GM23338 (cell line): ENCODE data around the gene GID4. TPM values are rescaled to one million over a fixed set of nuclear protein-coding genes. Genes with fewer than 3 reads are reported as not detected.

Source experiments
- ATAC-seq: fragments of 200-7000 bp; cut with Tn5 transposase; 3 replicates; pipeline ENCODE4 v1.9.1; 2020
- DNase-seq: peaks from one replicate; pipeline ENCODE4 v3.0.0-alpha.2; 2015; ENCODE audit warnings: low spot score
- H2AFZ ChIP-seq: fragments of 200-600 bp; sonication (generic); 2 replicates; pipeline ENCODE4 v1.8.0; 2016; ENCODE audit warnings: antibody characterized with exemption, mild to moderate bottlenecking, moderate library complexity
- H3F3A ChIP-seq: fragments of 200-600 bp; sonication (generic); replicated peaks from 2 replicates; pipeline ENCODE4 v1.8.0; 2017; ENCODE audit warnings: antibody characterized with exemption, mixed run types, low read depth
- H3K27ac ChIP-seq: fragments of 200-600 bp; sonication (generic); 2 replicates; pipeline ENCODE4 v1.6.1; 2016; ENCODE audit warnings: low read depth
- H3K27me3 ChIP-seq: fragments of 200-600 bp; sonication (generic); 2 replicates; pipeline ENCODE4 v1.8.0; 2016; ENCODE audit warnings: mild to moderate bottlenecking, mixed run types, moderate library complexity; ENCODE audit not compliant: insufficient read depth
- H3K36me3 ChIP-seq: fragments of 200-600 bp; sonication (generic); 2 replicates; pipeline ENCODE4 v1.8.0; 2016; ENCODE audit warnings: mild to moderate bottlenecking; ENCODE audit not compliant: insufficient read depth
- H3K4me1 ChIP-seq: fragments of 200-600 bp; sonication (generic); 2 replicates; pipeline ENCODE4 v1.8.0; 2016; ENCODE audit warnings: mild to moderate bottlenecking, moderate library complexity; ENCODE audit not compliant: insufficient read depth
- H3K4me2 ChIP-seq: fragments of 200-600 bp; sonication (generic); 2 replicates; pipeline ENCODE4 v1.7.1; 2017; ENCODE audit warnings: mixed run types
- H3K4me3 ChIP-seq: fragments of 200-600 bp; sonication (generic); 2 replicates; pipeline ENCODE4 v1.6.1; 2016; ENCODE audit warnings: mixed run types
- H3K79me2 ChIP-seq: fragments of 200-600 bp; sonication (generic); replicated peaks from 2 replicates; pipeline ENCODE4 v1.8.0; 2017; ENCODE audit warnings: mild to moderate bottlenecking; ENCODE audit not compliant: insufficient read depth
- H3K9me2 ChIP-seq: fragments of 200-600 bp; sonication (generic); 2 replicates; pipeline ENCODE4 v1.8.0; 2017; ENCODE audit not compliant: insufficient read depth
- H4K20me1 ChIP-seq: fragments of 200-600 bp; sonication (generic); replicated peaks from 2 replicates; pipeline ENCODE4 v1.8.0; 2017; ENCODE audit warnings: mild to moderate bottlenecking; ENCODE audit not compliant: insufficient read depth
- H3K27ac Mint-ChIP-seq: 2 replicates; pipeline ENCODE4 v1.8.0; 2020; ENCODE audit warnings: inconsistent platforms, mild to moderate bottlenecking, moderate library complexity, mixed read lengths
- H3K27me3 Mint-ChIP-seq: 3 replicates; pipeline ENCODE4 v1.8.0; 2022; ENCODE audit warnings: low read depth, mild to moderate bottlenecking, moderate library complexity, mixed read lengths, inconsistent platforms; ENCODE audit not compliant: insufficient read depth, poor library complexity
- H3K36me3 Mint-ChIP-seq: 3 replicates; pipeline ENCODE4 v1.8.0; 2021; ENCODE audit warnings: low read depth, mild to moderate bottlenecking, inconsistent platforms, moderate library complexity, mixed read lengths
- H3K4me1 Mint-ChIP-seq: 3 replicates; pipeline ENCODE4 v1.8.0; 2020; ENCODE audit warnings: mild to moderate bottlenecking, inconsistent platforms, mixed read lengths
- H3K4me3 Mint-ChIP-seq: 3 replicates; pipeline ENCODE4 v1.8.0; 2021; ENCODE audit warnings: moderate library complexity, mild to moderate bottlenecking, inconsistent platforms, mixed read lengths
- H3K9me3 Mint-ChIP-seq: 3 replicates; pipeline ENCODE4 v1.8.0; 2020; ENCODE audit warnings: moderate library complexity, mild to moderate bottlenecking, inconsistent platforms, mixed read lengths
- CREB1 ChIP-seq: fragments of 250-450 bp; sonication (Bioruptor Pico); IDR thresholded peaks from 2 replicates; pipeline ENCODE4 v1.5.0; 2020; ENCODE audit warnings: low read depth, mild to moderate bottlenecking, moderate library complexity
- EZH2 ChIP-seq: fragments of 200-600 bp; sonication (generic); IDR thresholded peaks from one replicate; pipeline ENCODE4 v1.8.0; 2017; ENCODE audit warnings: antibody characterized with exemption, mild to moderate bottlenecking, low read depth; ENCODE audit not compliant: unreplicated experiment
- EZH2phosphoT487 ChIP-seq: fragments of 200-600 bp; sonication (generic); IDR thresholded peaks from one replicate; pipeline ENCODE4 v1.8.1; 2018; ENCODE audit warnings: antibody characterized with exemption; ENCODE audit not compliant: unreplicated experiment
- JUNB ChIP-seq: IDR thresholded peaks from one replicate; pipeline ENCODE4 v1.6.1; 2016; ENCODE audit warnings: antibody characterized with exemption; ENCODE audit not compliant: unreplicated experiment
- NANOG ChIP-seq: IDR thresholded peaks from 2 replicates; pipeline ENCODE4 v1.6.1; 2016; ENCODE audit warnings: antibody characterized with exemption, borderline replicate concordance
- POLR2AphosphoS5 ChIP-seq: IDR thresholded peaks from 2 replicates; pipeline ENCODE4 v1.6.1; 2016; ENCODE audit warnings: antibody characterized with exemption, low read depth
- STAT1 ChIP-seq: IDR thresholded peaks from one replicate; pipeline ENCODE4 v1.6.1; 2016; ENCODE audit warnings: antibody characterized with exemption; ENCODE audit not compliant: unreplicated experiment
- ZNF114 ChIP-seq: fragments of 250-450 bp; sonication (Bioruptor Pico); IDR thresholded peaks from 2 replicates; pipeline ENCODE4 v1.5.0; 2020; ENCODE audit warnings: mild to moderate bottlenecking, moderate library complexity
- ZNF331 ChIP-seq: fragments of 250-450 bp; sonication (Bioruptor Pico); IDR thresholded peaks from 2 replicates; pipeline ENCODE4 v1.5.0; 2020; ENCODE audit warnings: low read depth, mild to moderate bottlenecking, moderate library complexity
- polyA plus RNA-seq: library from polyadenylated mRNA; unstranded; fragments of >200 nt; fragmentation: Nextera tagmentation; extraction: Ambion mirVana; gene quantifications from 2 replicates; pipeline ENCODE4 v1.2.1, GENCODE V29; 2016
- total RNA-seq: library from RNA; depleted of rRNA; stranded (reverse); fragments of >200 nt; shearing (Covaris generic); gene quantifications from 2 replicates; pipeline ENCODE4 v1.2.3, GENCODE V29; 2014
- TF ChIP-seq, protein P1 (sequence below), 2 experiments: fragments of 200-600 bp in 1 of 2; sonication (generic) in 1 of 2; conservative IDR thresholded peaks; 2 replicates each; pipeline versions ENCODE4 v1.5.1 to v1.6.1; 2016 to 2017; ENCODE audit warnings: antibody characterized with exemption in 2 of 2, low read depth in 2 of 2, mild to moderate bottlenecking in 2 of 2, moderate library complexity in 1 of 2
- TF ChIP-seq, protein P2 (sequence below): fragments of 250-450 bp; sonication (Bioruptor Pico); IDR thresholded peaks from 2 replicates; pipeline ENCODE4 v1.5.0; 2020; ENCODE audit warnings: mild to moderate bottlenecking, moderate library complexity
- TF ChIP-seq, protein P3 (sequence below): IDR thresholded peaks from 2 replicates; pipeline ENCODE4 v1.6.1; 2016; ENCODE audit warnings: antibody characterized with exemption

Gene GID4
- total and polyA plus RNA-seq, 2 experiments from 2014 or later, result 6.3 to 11.2 TPM

DNA sequence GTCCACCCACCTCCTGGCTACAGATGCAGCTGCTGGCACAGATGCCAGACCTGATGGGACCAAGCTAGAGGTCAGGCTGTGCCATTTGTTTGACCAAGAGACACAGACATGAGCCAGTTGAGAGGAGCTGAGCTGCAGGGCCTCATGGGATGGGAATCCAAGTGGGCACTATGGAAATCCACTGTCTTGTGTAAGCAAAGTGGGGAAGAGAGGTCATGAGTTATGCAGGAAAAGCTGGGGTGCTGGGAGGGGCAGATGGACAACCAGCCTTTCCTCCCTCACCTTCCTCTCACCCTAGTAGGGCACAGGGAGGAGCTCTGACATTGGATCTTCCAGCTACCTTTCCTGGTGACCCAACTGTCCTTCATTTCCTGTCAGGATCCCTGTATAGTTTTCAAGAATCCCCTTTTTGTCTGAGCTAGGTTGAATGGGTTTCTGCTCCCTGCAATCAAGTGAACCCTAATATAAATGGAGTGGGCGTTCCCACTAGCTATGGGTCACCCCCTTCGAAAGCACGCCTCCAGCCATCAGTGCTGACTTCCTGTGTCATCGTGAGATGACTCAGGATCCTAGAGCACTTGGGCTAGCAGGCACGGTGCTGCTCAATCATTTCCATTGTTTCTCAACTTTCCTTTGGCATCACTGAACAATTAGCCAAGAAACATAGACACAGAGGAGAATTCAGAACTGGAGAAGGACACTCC is 13.8 kb upstream of the GID4 start:
- Mint-ChIP-seq H3K4me1 (no peaks in the 10 kb centered on the region), H3K27ac (peak overlapping the region; percentile 49; the same call in 1 of the 2 replicates), H3K4me3 (no peak overlapping the region), H3K27me3 (peaks cover 2% of the 10 kb centered on the region), H3K9me3 (no peaks in the 10 kb centered on the region), H3K36me3 (no peaks in the 10 kb centered on the region; the same call in 2 of the 3 replicates)
- DNase-seq (no peak), ATAC-seq (no peak)
- no peak overlapping the region for H2AFZ ChIP-seq
- no peaks in the 10 kb centered on the region for H4K20me1 ChIP-seq
- H3K27me3 ChIP-seq, result no peaks in the 10 kb centered on the region
- H3K9me2 ChIP-seq, result no peaks in the 10 kb centered on the region
- H3F3A ChIP-seq, result no peaks in the 10 kb centered on the region
- no peak for TF ChIP-seq ZNF331 (CRISPR knock-in tag)
- no peaks in the 10 kb centered on the region for H3K79me2 ChIP-seq
- H3K4me3 ChIP-seq, result no peak overlapping the region
- H3K27ac ChIP-seq, result no peak overlapping the region
- no peak overlapping the region for H3K4me2 ChIP-seq
- no peaks in the 10 kb centered on the region for H3K36me3 ChIP-seq
- H3K4me1 ChIP-seq, result 0 out of 2 replicates have a peak, but pooled peaks cover under 1% of the 10 kb centered on the region

DNA sequence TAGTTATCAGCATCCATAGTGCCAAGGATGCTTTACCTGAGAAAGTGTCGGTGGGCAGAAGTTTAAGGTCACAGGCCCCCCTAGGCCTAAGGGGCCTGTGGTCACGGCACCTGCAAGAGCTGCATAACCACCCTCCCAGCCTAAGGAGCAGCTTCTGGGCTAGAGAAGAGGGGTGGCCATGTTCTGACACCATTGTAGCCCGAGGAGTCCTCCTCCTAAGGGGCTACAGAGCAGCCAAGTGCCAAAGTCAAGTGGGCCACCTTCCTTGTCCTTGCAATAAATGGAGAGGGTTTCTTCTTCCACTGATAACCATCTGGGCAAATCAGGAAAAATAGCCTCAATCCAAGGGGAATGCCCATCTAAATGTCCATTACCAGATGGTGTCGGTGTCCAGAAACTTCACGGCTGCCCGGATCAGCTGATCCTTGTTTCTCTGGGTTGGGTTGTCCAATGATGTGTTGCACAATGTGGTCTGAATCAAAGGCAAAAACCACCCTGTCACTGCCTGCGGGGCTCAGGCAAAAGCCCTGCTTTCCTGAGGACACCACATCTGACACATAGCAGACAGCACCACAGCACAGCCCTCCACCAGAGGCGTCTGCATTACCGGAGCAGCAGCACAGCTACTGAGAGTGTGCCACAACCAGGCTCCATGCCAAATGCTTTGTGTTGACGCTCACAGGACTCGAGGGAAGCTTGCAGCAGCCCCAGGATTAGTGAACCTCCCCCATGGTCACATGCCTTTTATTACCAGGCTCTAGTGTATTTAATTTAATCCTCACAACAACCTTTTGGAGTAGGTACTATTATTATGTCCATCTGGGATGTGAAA is 13.0 kb upstream of the GID4 start:
- DNase-seq (no peak), ATAC-seq (no peak)
- Histone ChIP-seq H3K4me3 (no peak overlapping the region), H3K27ac (no peak overlapping the region), H3F3A (no peaks in the 10 kb centered on the region), H2AFZ (no peak overlapping the region), H4K20me1 (no peaks in the 10 kb centered on the region), H3K4me2 (no peak overlapping the region), H3K9me2 (no peaks in the 10 kb centered on the region), H3K79me2 (no peaks in the 10 kb centered on the region), H3K4me1 (no peaks in the 10 kb centered on the region), H3K27me3 (no peaks in the 10 kb centered on the region), H3K36me3 (no peaks in the 10 kb centered on the region)
- Mint-ChIP-seq H3K4me1 (no peaks in the 10 kb centered on the region), H3K36me3 (no peaks in the 10 kb centered on the region; the same call in 2 of the 3 replicates), H3K27me3 (peaks cover 2% of the 10 kb centered on the region), H3K27ac (no peak overlapping the region), H3K4me3 (no peak overlapping the region), H3K9me3 (no peaks in the 10 kb centered on the region)
- TF ChIP-seq STAT1 (no peak), EZH2 (no peak), ZNF114 (CRISPR knock-in tag) (no peak), JUNB (no peak), NANOG (no peak), CREB1 (CRISPR knock-in tag) (no peak), POLR2AphosphoS5 (no peak), EZH2phosphoT487 (no peak)
- TF ChIP-seq, protein P1, sequence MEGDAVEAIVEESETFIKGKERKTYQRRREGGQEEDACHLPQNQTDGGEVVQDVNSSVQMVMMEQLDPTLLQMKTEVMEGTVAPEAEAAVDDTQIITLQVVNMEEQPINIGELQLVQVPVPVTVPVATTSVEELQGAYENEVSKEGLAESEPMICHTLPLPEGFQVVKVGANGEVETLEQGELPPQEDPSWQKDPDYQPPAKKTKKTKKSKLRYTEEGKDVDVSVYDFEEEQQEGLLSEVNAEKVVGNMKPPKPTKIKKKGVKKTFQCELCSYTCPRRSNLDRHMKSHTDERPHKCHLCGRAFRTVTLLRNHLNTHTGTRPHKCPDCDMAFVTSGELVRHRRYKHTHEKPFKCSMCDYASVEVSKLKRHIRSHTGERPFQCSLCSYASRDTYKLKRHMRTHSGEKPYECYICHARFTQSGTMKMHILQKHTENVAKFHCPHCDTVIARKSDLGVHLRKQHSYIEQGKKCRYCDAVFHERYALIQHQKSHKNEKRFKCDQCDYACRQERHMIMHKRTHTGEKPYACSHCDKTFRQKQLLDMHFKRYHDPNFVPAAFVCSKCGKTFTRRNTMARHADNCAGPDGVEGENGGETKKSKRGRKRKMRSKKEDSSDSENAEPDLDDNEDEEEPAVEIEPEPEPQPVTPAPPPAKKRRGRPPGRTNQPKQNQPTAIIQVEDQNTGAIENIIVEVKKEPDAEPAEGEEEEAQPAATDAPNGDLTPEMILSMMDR (conservative IDR thresholded peaks at IDR 0.05; ENCODE audit: low read depth in 2 of 2), result no peak
- TF ChIP-seq, protein P2, sequence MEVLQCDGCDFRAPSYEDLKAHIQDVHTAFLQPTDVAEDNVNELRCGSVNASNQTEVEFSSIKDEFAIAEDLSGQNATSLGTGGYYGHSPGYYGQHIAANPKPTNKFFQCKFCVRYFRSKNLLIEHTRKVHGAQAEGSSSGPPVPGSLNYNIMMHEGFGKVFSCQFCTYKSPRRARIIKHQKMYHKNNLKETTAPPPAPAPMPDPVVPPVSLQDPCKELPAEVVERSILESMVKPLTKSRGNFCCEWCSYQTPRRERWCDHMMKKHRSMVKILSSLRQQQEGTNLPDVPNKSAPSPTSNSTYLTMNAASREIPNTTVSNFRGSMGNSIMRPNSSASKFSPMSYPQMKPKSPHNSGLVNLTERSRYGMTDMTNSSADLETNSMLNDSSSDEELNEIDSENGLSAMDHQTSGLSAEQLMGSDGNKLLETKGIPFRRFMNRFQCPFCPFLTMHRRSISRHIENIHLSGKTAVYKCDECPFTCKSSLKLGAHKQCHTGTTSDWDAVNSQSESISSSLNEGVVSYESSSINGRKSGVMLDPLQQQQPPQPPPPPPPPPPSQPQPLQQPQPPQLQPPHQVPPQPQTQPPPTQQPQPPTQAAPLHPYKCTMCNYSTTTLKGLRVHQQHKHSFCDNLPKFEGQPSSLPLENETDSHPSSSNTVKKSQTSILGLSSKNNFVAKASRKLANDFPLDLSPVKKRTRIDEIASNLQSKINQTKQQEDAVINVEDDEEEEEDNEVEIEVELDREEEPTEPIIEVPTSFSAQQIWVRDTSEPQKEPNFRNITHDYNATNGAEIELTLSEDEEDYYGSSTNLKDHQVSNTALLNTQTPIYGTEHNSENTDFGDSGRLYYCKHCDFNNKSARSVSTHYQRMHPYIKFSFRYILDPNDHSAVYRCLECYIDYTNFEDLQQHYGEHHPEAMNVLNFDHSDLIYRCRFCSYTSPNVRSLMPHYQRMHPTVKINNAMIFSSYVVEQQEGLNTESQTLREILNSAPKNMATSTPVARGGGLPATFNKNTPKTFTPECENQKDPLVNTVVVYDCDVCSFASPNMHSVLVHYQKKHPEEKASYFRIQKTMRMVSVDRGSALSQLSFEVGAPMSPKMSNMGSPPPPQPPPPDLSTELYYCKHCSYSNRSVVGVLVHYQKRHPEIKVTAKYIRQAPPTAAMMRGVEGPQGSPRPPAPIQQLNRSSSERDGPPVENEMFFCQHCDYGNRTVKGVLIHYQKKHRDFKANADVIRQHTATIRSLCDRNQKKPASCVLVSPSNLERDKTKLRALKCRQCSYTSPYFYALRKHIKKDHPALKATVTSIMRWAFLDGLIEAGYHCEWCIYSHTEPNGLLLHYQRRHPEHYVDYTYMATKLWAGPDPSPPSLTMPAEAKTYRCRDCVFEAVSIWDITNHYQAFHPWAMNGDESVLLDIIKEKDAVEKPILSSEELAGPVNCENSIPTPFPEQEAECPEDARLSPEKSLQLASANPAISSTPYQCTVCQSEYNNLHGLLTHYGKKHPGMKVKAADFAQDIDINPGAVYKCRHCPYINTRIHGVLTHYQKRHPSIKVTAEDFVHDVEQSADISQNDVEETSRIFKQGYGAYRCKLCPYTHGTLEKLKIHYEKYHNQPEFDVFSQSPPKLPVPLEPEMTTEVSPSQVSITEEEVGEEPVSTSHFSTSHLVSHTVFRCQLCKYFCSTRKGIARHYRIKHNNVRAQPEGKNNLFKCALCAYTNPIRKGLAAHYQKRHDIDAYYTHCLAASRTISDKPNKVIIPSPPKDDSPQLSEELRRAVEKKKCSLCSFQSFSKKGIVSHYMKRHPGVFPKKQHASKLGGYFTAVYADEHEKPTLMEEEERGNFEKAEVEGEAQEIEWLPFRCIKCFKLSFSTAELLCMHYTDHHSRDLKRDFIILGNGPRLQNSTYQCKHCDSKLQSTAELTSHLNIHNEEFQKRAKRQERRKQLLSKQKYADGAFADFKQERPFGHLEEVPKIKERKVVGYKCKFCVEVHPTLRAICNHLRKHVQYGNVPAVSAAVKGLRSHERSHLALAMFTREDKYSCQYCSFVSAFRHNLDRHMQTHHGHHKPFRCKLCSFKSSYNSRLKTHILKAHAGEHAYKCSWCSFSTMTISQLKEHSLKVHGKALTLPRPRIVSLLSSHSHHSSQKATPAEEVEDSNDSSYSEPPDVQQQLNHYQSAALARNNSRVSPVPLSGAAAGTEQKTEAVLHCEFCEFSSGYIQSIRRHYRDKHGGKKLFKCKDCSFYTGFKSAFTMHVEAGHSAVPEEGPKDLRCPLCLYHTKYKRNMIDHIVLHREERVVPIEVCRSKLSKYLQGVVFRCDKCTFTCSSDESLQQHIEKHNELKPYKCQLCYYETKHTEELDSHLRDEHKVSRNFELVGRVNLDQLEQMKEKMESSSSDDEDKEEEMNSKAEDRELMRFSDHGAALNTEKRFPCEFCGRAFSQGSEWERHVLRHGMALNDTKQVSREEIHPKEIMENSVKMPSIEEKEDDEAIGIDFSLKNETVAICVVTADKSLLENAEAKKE (CRISPR knock-in tag), result no peak
- TF ChIP-seq, protein P3, sequence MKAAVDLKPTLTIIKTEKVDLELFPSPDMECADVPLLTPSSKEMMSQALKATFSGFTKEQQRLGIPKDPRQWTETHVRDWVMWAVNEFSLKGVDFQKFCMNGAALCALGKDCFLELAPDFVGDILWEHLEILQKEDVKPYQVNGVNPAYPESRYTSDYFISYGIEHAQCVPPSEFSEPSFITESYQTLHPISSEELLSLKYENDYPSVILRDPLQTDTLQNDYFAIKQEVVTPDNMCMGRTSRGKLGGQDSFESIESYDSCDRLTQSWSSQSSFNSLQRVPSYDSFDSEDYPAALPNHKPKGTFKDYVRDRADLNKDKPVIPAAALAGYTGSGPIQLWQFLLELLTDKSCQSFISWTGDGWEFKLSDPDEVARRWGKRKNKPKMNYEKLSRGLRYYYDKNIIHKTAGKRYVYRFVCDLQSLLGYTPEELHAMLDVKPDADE, result no peak
